Measurements from ENCODE around the gene MCL1.

Gene MCL1

GRCh38 chr1:150572918-150573647 is 6.3 kb downstream of the MCL1 start:
- no peak for TF ChIP-seq ZFX (IDR thresholded peaks at IDR 0.05; ENCODE audit: borderline replicate concordance)
- TF ChIP-seq CTCF (IDR thresholded peaks at IDR 0.05), result no peak
- H3K27ac ChIP-seq, result peak overlapping the region; percentile 93

GRCh38 chr1:150568594-150568966 is 10.8 kb downstream of the MCL1 start:
- TF ChIP-seq ZFX (IDR thresholded peaks at IDR 0.05; ENCODE audit: borderline replicate concordance), result no peak
- no peak for TF ChIP-seq CTCF (IDR thresholded peaks at IDR 0.05)
- peak overlapping the region; percentile 93 for H3K27ac ChIP-seq

- H3K27ac ChIP-seq, result peak overlapping the region; percentile 93
- TF ChIP-seq ZFX (IDR thresholded peaks at IDR 0.05; ENCODE audit: borderline replicate concordance) (no peak), CTCF (IDR thresholded peaks at IDR 0.05) (peak; percentile 16; the same call in 1 of the 2 replicates)
Observed at GRCh38 chr1:150567717-150568593, 11.5 kb downstream of the MCL1 start.

GRCh38 chr1:150567341-150567716 is 12.1 kb downstream of the MCL1 start:
- TF ChIP-seq ZFX (IDR thresholded peaks at IDR 0.05; ENCODE audit: borderline replicate concordance) (no peak), CTCF (IDR thresholded peaks at IDR 0.05) (no peak)
- H3K27ac ChIP-seq, result peak overlapping the region; percentile 93

- peak overlapping the region; percentile 93 for H3K27ac ChIP-seq
- TF ChIP-seq CTCF (IDR thresholded peaks at IDR 0.05) (no peak), ZFX (IDR thresholded peaks at IDR 0.05; ENCODE audit: borderline replicate concordance) (no peak)
Observed at GRCh38 chr1:150566589-150567340, 12.6 kb downstream of the MCL1 start.

GRCh38 chr1:150565240-150565991 is 14.0 kb downstream of the MCL1 start:
- peak overlapping the region; percentile 100; the same call in 1 of the 2 replicates for H3K27ac ChIP-seq

Data from 22Rv1 (cell line).